K562 (cell line): ENCODE data around the gene CCND3. TPM values are rescaled to one million over a fixed set of nuclear protein-coding genes. Genes with fewer than 3 reads are reported as not detected.

Source experiments
- ETV6 ChIP-seq, 3 experiments: fragments of 150-350 bp in 1 of 3; sonication (generic) in 1 of 3; formaldehyde crosslinking in 1 of 3; IDR thresholded peaks; 2 replicates each; pipeline versions ENCODE4 v1.6.1 to v1.8.0; 2014 to 2022; ENCODE audit warnings: borderline replicate concordance in 2 of 3, low read depth in 2 of 3, antibody characterized with exemption in 1 of 3, low read length in 1 of 3, mild to moderate bottlenecking in 1 of 3, missing genetic modification reagents in 1 of 3
- HDAC1 ChIP-seq, 2 experiments: fragments of 450-650 bp; IDR thresholded peaks; 2 replicates each; pipeline ENCODE4 v1.6.1; 2016 to 2017; ENCODE audit warnings: inconsistent platforms in 1 of 2, mild to moderate bottlenecking in 1 of 2, moderate library complexity in 1 of 2
- NR2C2 ChIP-seq, 2 experiments: fragments of 200-800 bp in 1 of 2; sonication (Bioruptor generic) in 1 of 2; sonication (generic) in 1 of 2; formaldehyde crosslinking in 1 of 2; IDR thresholded peaks; 2 replicates each; pipeline versions ENCODE4 v1.6.1 to v1.8.0; 2016 to 2022; ENCODE audit warnings: mild to moderate bottlenecking in 1 of 2, missing compliant biosample characterization in 1 of 2, missing genetic modification characterization in 1 of 2, missing genetic modification reagents in 1 of 2
- PRDM10 ChIP-seq: fragments of 450-650 bp; IDR thresholded peaks from 2 replicates; pipeline ENCODE4 v1.6.1; 2018; ENCODE audit not compliant: partially characterized antibody
- SMAD4 ChIP-seq: fragments of 250-450 bp; sonication (Bioruptor Pico); conservative IDR thresholded peaks from 2 replicates; pipeline ENCODE4 v1.8.0; 2021; ENCODE audit warnings: inconsistent platforms, mild to moderate bottlenecking, moderate library complexity
- STAT5B ChIP-seq: fragments of 250-450 bp; sonication (Bioruptor Pico); IDR thresholded peaks from 2 replicates; pipeline ENCODE4 v1.8.0; 2021; ENCODE audit warnings: mild to moderate bottlenecking, inconsistent platforms
- TCF3 ChIP-seq: sonication (generic); formaldehyde crosslinking; IDR thresholded peaks from 2 replicates; pipeline ENCODE4 v1.4.0; 2020; ENCODE audit warnings: mild to moderate bottlenecking, missing genetic modification reagents
- TCFL5 ChIP-seq: fragments of 250-450 bp; sonication (Bioruptor Pico); conservative IDR thresholded peaks from 2 replicates; pipeline ENCODE4 v1.6.1; 2021; ENCODE audit warnings: mild to moderate bottlenecking, moderate library complexity, matching md5 sums
- ZNF764 ChIP-seq: fragments of 250-450 bp; sonication (Bioruptor Pico); IDR thresholded peaks from 2 replicates; pipeline ENCODE4 v1.4.0; 2020; ENCODE audit warnings: low read depth, mild to moderate bottlenecking, moderate library complexity
- polyA plus RNA-seq, 8 experiments: library from polyadenylated mRNA; depleted of rRNA in 4 of 8; stranded (reverse) in 5 of 8; unstranded in 3 of 8; fragments of >200 nt; fragmentation: Nextera tagmentation in 2 of 8; fragmentation: Illumina TruSeq in 1 of 8; extraction: Ambion mirVana in 2 of 8; extraction: Trizol in 1 of 8; gene quantifications; 2 replicates each; pipeline versions ENCODE4 v1.2.1 to v1.2.3, GENCODE V29; 2011 to 2014; ENCODE audit warnings: inconsistent platforms in 1 of 8, missing spikeins in 1 of 8
- total RNA-seq, 7 experiments: library from RNA; depleted of rRNA in 6 of 7; stranded (reverse); fragments of >200 nt in 6 of 7; fragmentation: Illumina TruSeq in 2 of 7; extraction: Trizol in 2 of 7; gene quantifications; 2 replicates each; pipeline versions ENCODE4 v1.2.1 to v1.2.3, GENCODE V29; 2011 to 2021; ENCODE audit warnings: low replicate concordance in 1 of 7
- TF ChIP-seq, protein P1 (sequence below): fragments of 200-800 bp; sonication (Bioruptor generic); IDR thresholded peaks from 2 replicates; pipeline ENCODE4 v1.6.1; 2017; ENCODE audit warnings: missing genetic modification characterization, missing compliant biosample characterization
- TF ChIP-seq, protein P2 (sequence below), 2 experiments: IDR thresholded peaks in 1 of 2; conservative IDR thresholded peaks in 1 of 2; 2 replicates each; pipeline ENCODE4 v1.6.1; 2016; ENCODE audit warnings: low read depth in 2 of 2, mild to moderate bottlenecking in 1 of 2, missing compliant biosample characterization in 1 of 2, missing genetic modification characterization in 1 of 2, moderate library complexity in 1 of 2
- TF ChIP-seq, protein P3 (sequence below): sonication (generic); formaldehyde crosslinking; IDR thresholded peaks from 2 replicates; pipeline ENCODE4 v1.8.1; 2023; ENCODE audit warnings: mild to moderate bottlenecking, missing genetic modification reagents, moderate library complexity

Gene CCND3
- total and polyA plus RNA-seq, 9 of the 15 experiments (the other 6 are each of a cell fraction or from before 2014, with no cell fraction given): 21.5 to 204 (median 97.4) TPM

DNA sequence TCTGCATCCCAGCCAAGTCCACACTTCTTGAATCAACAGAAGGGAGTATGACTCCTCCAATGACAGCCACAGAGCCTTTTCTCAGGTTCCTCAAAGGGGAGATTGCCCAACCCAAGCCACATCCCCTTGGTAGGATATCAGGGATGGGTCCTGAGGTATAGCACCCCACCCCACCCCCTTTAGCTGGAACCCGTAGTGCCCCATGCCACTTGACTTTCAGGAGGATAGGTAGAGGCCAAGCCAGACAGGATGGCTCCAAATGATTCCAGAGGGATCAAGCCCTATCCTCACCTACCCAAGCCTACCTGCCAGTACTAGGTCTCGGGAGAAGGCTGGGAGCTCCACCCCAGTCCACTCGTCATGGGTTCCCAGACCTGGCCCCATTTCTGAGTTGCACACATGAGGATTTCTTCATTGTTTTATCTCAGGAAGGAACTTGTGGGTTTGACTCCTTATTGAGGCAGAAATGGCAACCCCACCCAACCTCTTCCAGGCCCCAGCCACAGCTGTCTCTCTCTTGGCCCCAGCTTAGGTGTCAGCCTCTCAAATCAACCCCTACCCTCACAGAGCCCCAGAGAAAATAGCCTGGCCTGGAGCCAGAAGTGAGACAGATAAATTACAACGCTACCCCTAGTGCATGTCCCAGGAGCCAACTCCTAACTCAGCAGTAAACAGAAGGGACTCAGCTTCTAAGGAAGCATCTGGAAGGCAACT is 3.6 kb downstream of the CCND3 start (continued):
- TF ChIP-seq, protein P1, sequence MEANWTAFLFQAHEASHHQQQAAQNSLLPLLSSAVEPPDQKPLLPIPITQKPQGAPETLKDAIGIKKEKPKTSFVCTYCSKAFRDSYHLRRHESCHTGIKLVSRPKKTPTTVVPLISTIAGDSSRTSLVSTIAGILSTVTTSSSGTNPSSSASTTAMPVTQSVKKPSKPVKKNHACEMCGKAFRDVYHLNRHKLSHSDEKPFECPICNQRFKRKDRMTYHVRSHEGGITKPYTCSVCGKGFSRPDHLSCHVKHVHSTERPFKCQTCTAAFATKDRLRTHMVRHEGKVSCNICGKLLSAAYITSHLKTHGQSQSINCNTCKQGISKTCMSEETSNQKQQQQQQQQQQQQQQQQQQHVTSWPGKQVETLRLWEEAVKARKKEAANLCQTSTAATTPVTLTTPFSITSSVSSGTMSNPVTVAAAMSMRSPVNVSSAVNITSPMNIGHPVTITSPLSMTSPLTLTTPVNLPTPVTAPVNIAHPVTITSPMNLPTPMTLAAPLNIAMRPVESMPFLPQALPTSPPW (CRISPR knock-in tag): peak; percentile 38; the same call in 1 of the 2 replicates
- TF ChIP-seq TCFL5 (CRISPR knock-in tag) (no peak), TCF3 (CRISPR knock-in tag) (peak; percentile 54), SMAD4 (CRISPR knock-in tag) (no peak), ZNF764 (CRISPR knock-in tag) (no peak), ETV6 (IDR thresholded peaks at IDR 0.05; ENCODE audit: borderline replicate concordance in 1 of 2, low read depth in 2 of 2, low read length in 1 of 2) (0 out of 4 replicates have a peak, but pooled peaks of 1 of the 2 experiments have one; percentile 48), ETV6 (CRISPR knock-in tag; IDR thresholded peaks at IDR 0.05; ENCODE audit: borderline replicate concordance) (no peak), NR2C2 (CRISPR knock-in tag; IDR thresholded peaks at IDR 0.05) (no peak), NR2C2 (tag; IDR thresholded peaks at IDR 0.05) (no peak), HDAC1 (IDR thresholded peaks at IDR 0.05) (0 out of 4 replicates have a peak, but pooled peaks of 1 of the 2 experiments have one; percentile 22), PRDM10 (no peak), STAT5B (CRISPR knock-in tag) (no peak)
- TF ChIP-seq, protein P2, sequence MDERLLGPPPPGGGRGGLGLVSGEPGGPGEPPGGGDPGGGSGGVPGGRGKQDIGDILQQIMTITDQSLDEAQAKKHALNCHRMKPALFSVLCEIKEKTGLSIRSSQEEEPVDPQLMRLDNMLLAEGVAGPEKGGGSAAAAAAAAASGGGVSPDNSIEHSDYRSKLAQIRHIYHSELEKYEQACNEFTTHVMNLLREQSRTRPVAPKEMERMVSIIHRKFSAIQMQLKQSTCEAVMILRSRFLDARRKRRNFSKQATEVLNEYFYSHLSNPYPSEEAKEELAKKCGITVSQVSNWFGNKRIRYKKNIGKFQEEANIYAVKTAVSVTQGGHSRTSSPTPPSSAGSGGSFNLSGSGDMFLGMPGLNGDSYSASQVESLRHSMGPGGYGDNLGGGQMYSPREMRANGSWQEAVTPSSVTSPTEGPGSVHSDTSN (CRISPR knock-in tag; IDR thresholded peaks at IDR 0.05; ENCODE audit: low read depth): no peak
- TF ChIP-seq, protein P2 (tag; conservative IDR thresholded peaks at IDR 0.05; ENCODE audit: low read depth): peak; percentile 47
- TF ChIP-seq, protein P3, sequence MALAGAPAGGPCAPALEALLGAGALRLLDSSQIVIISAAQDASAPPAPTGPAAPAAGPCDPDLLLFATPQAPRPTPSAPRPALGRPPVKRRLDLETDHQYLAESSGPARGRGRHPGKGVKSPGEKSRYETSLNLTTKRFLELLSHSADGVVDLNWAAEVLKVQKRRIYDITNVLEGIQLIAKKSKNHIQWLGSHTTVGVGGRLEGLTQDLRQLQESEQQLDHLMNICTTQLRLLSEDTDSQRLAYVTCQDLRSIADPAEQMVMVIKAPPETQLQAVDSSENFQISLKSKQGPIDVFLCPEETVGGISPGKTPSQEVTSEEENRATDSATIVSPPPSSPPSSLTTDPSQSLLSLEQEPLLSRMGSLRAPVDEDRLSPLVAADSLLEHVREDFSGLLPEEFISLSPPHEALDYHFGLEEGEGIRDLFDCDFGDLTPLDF (CRISPR knock-in tag): no peak
